GM18508 (cell line): ENCODE measurements around the gene CPED1.
"Not testable (repeated sequence)": the region's sequence is repeated elsewhere in the genome, so short reads cannot be mapped to it uniquely, and the experiment has no call there.

Source experiments
- ATAC-seq: cut with Tn5 transposase; IDR thresholded peaks from one replicate; pipeline ENCODE4 v1.9.1; 2021; ENCODE audit warnings: moderate number of reproducible peaks; ENCODE audit not compliant: insufficient read depth, unreplicated experiment

The CPED1 gene

GRCh38 chr7:120994512-120995410 lies 6.2 kb downstream of the CPED1 start:
- no peak for ATAC-seq

- no peak for ATAC-seq
These were observed 7.1 kb downstream of the CPED1 start for GRCh38 chr7:120995654-120996053.

- no peak for ATAC-seq
These were observed 7.9 kb downstream of the CPED1 start for GRCh38 chr7:120996333-120996987.

GRCh38 chr7:120996988-120997345 lies 8.5 kb downstream of the CPED1 start:
- ATAC-seq, result no peak

- no peak for ATAC-seq
These were observed 9.5 kb downstream of the CPED1 start for GRCh38 chr7:120997882-120998474.

GRCh38 chr7:120998520-120998919 lies 10.0 kb downstream of the CPED1 start:
- ATAC-seq, result no peak

- ATAC-seq, result no peak
These were observed 10.6 kb downstream of the CPED1 start for GRCh38 chr7:120998996-120999565.

GRCh38 chr7:121000081-121000983 lies 11.8 kb downstream of the CPED1 start:
- no peak for ATAC-seq

GRCh38 chr7:121001234-121001906 lies 12.9 kb downstream of the CPED1 start:
- no peak for ATAC-seq

- ATAC-seq, result no peak
These were observed 13.7 kb downstream of the CPED1 start for GRCh38 chr7:121002048-121002756.

- no peak for ATAC-seq
These were observed 14.3 kb downstream of the CPED1 start for GRCh38 chr7:121002757-121003200.

- no peak for ATAC-seq
These were observed 15.6 kb downstream of the CPED1 start for GRCh38 chr7:121003986-121004685.

GRCh38 chr7:121005058-121005457 lies 16.5 kb downstream of the CPED1 start:
- not testable (repeated sequence) for ATAC-seq

GRCh38 chr7:121005996-121006584 lies 17.6 kb downstream of the CPED1 start:
- ATAC-seq, result no peak

- ATAC-seq, result no peak
These were observed 18.3 kb downstream of the CPED1 start for GRCh38 chr7:121006711-121007315.

- no peak for ATAC-seq
These were observed 20.3 kb downstream of the CPED1 start for GRCh38 chr7:121008816-121009215.

- ATAC-seq, result no peak
These were observed 22.9 kb downstream of the CPED1 start for GRCh38 chr7:121011401-121011800.
